HG02588 (cell line): ENCODE measurements around the gene PAM.
A peak's percentile ranks its signal among the peaks of the same experiment; 100 is the strongest.

Experiments
- ATAC-seq: cut with Tn5 transposase; IDR thresholded peaks from one replicate; pipeline ENCODE4 v1.9.1; 2021; ENCODE audit warnings: mild to moderate bottlenecking, moderate library complexity; ENCODE audit not compliant: unreplicated experiment

PAM gene

GRCh38 chr5:102754767-102755431 lies at the start of gene PAM:
TSS of gene PAM (plus strand) at chr5:102755305. CDS start at chr5:102866196, 110,891 bp downstream.
- ATAC-seq = peak; percentile 79

- no peak for ATAC-seq
Observed at GRCh38 chr5:102711525-102712385, 43.4 kb upstream of the PAM start.

GRCh38 chr5:102713278-102713677 lies 41.8 kb upstream of the PAM start:
- no peak for ATAC-seq

GRCh38 chr5:102713682-102714231 lies 41.3 kb upstream of the PAM start:
- no peak for ATAC-seq

- ATAC-seq = no peak
Observed at GRCh38 chr5:102715082-102715807, 39.9 kb upstream of the PAM start.

GRCh38 chr5:102716017-102716416 lies 39.1 kb upstream of the PAM start:
- no peak for ATAC-seq

- no peak for ATAC-seq
Observed at GRCh38 chr5:102718819-102719218, 36.3 kb upstream of the PAM start.

GRCh38 chr5:102719886-102720285 lies 35.2 kb upstream of the PAM start:
- ATAC-seq = no peak

GRCh38 chr5:102720969-102721368 lies 34.1 kb upstream of the PAM start:
- ATAC-seq = no peak

GRCh38 chr5:102722931-102723330 lies 32.2 kb upstream of the PAM start:
- ATAC-seq = no peak

GRCh38 chr5:102731693-102732092 lies 23.4 kb upstream of the PAM start:
- ATAC-seq = no peak

GRCh38 chr5:102733534-102733933 lies 21.6 kb upstream of the PAM start:
- no peak for ATAC-seq

GRCh38 chr5:102737161-102737560 lies 17.9 kb upstream of the PAM start:
- no peak for ATAC-seq

- no peak for ATAC-seq
Observed at GRCh38 chr5:102737805-102738469, 17.2 kb upstream of the PAM start.

GRCh38 chr5:102740515-102740914 lies 14.6 kb upstream of the PAM start:
- no peak for ATAC-seq

- no peak for ATAC-seq
Observed at GRCh38 chr5:102742215-102742614, 12.9 kb upstream of the PAM start.

- no peak for ATAC-seq
Observed at GRCh38 chr5:102743900-102744299, 11.2 kb upstream of the PAM start.

GRCh38 chr5:102747386-102748166 lies 7.5 kb upstream of the PAM start:
- peak; percentile 76 for ATAC-seq

- no peak for ATAC-seq
Observed at GRCh38 chr5:102749416-102750030, 5.6 kb upstream of the PAM start.
